ENCODE measurements around the gene ZNF438.
"Not testable (repeated sequence)": the region's sequence is repeated elsewhere in the genome, so short reads cannot be mapped to it uniquely, and the experiment has no call there.

ZNF438 gene

GRCh38 chr10:30962522-30962921, 69.1 kb downstream of the ZNF438 start:
- no peak for DNase-seq (ENCODE audit: extremely low read depth, low read depth)
- H3K4me3 ChIP-seq (replicated peaks; ENCODE audit: low read depth, low read length): no peak overlapping the region
- TF ChIP-seq CTCF (IDR thresholded peaks at IDR 0.05; ENCODE audit: low read depth, low read length, missing control alignments): no peak

- TF ChIP-seq CTCF (IDR thresholded peaks at IDR 0.05; ENCODE audit: low read depth, low read length, missing control alignments): no peak
- no peak for DNase-seq (ENCODE audit: extremely low read depth, low read depth)
- no peak overlapping the region for H3K4me3 ChIP-seq (replicated peaks; ENCODE audit: low read depth, low read length)
These were observed 71.8 kb downstream of the ZNF438 start for GRCh38 chr10:30959836-30960210.

GRCh38 chr10:30949218-30949617, 82.4 kb downstream of the ZNF438 start:
- DNase-seq (ENCODE audit: extremely low read depth, low read depth); H3K4me3 ChIP-seq (replicated peaks; ENCODE audit: low read depth, low read length): not testable (repeated sequence)

GRCh38 chr10:30944005-30944404, 87.7 kb downstream of the ZNF438 start:
- no peak for DNase-seq (ENCODE audit: extremely low read depth, low read depth)
- no peak for TF ChIP-seq CTCF (IDR thresholded peaks at IDR 0.05; ENCODE audit: low read depth, low read length, missing control alignments)
- no peak overlapping the region for H3K4me3 ChIP-seq (replicated peaks; ENCODE audit: low read depth, low read length)

- DNase-seq (ENCODE audit: extremely low read depth, low read depth): no peak
- H3K4me3 ChIP-seq (replicated peaks; ENCODE audit: low read depth, low read length): no peak overlapping the region
- TF ChIP-seq CTCF (IDR thresholded peaks at IDR 0.05; ENCODE audit: low read depth, low read length, missing control alignments): no peak
These were observed 88.2 kb downstream of the ZNF438 start for GRCh38 chr10:30943451-30943850.

GRCh38 chr10:30940256-30940655, 91.4 kb downstream of the ZNF438 start:
- H3K4me3 ChIP-seq (replicated peaks; ENCODE audit: low read depth, low read length): no peak overlapping the region
- TF ChIP-seq CTCF (IDR thresholded peaks at IDR 0.05; ENCODE audit: low read depth, low read length, missing control alignments): no peak
- no peak for DNase-seq (ENCODE audit: extremely low read depth, low read depth)

- TF ChIP-seq CTCF (IDR thresholded peaks at IDR 0.05; ENCODE audit: low read depth, low read length, missing control alignments): no peak
- DNase-seq (ENCODE audit: extremely low read depth, low read depth): no peak
- no peak overlapping the region for H3K4me3 ChIP-seq (replicated peaks; ENCODE audit: low read depth, low read length)
These were observed 91.9 kb downstream of the ZNF438 start for GRCh38 chr10:30939643-30940251.

Measured in HFF-Myc (cell line).